Measurements from ENCODE around the gene DNAJC3. TPM values are rescaled to one million over a fixed set of nuclear protein-coding genes. Genes with fewer than 3 reads are reported as not detected.

DNAJC3 gene
- total RNA-seq, 2 experiments from 2014 or later, result 17.6 to 17.7 TPM

GRCh38 chr13:95805921-95806320, 129.0 kb downstream of the DNAJC3 start:
- Histone ChIP-seq H3K27me3 (ENCODE audit: control insufficient read depth in 1 of 2, insufficient read depth in 2 of 2, low read length in 2 of 2) (peaks cover 0 to 8% of the 10 kb centered on the region in 2 experiments), H3K4me1 (ENCODE audit: insufficient read depth, low read length) (no peaks in the 10 kb centered on the region), H3K9me3 (ENCODE audit: control insufficient read depth in 1 of 2, insufficient read depth in 1 of 2, low read length in 2 of 2) (peaks cover 5 to 9% of the 10 kb centered on the region in 2 experiments), H3K36me3 (ENCODE audit: insufficient read depth, low read length) (no peaks in the 10 kb centered on the region), H3K27ac (ENCODE audit: low read depth in 1 of 2, low read length in 2 of 2) (no peak overlapping the region), H3K4me3 (ENCODE audit: low read length) (no peak overlapping the region)
- Mint-ChIP-seq H3K27me3 (peaks cover 40% of the 10 kb centered on the region), H3K9me3 (peaks cover 12% of the 10 kb centered on the region), H3K36me3 (ENCODE audit: low read depth) (no peaks in the 10 kb centered on the region), H3K4me1 (ENCODE audit: low read depth) (no peaks in the 10 kb centered on the region), H3K4me3 (no peak overlapping the region), H3K27ac (no peak overlapping the region)
- DNase-seq, result no peak
- ATAC-seq (ENCODE audit: poor library complexity), result no peak
- CTCF ChIA-PET, result no interaction called here
- POLR2A ChIA-PET, result interaction anchor here (0.6 kb wide), 1 partner anchor 82 kb away, joined by 3 read pairs; no protein-coding TSS in a partner anchor
- no peak for TF ChIP-seq CTCF (IDR thresholded peaks at IDR 0.05)
- intact Hi-C loops (cut with DNase I, micrococcal nuclease), result no loop called here

GRCh38 chr13:95809429-95809828, 132.5 kb downstream of the DNAJC3 start:
- CTCF ChIA-PET, result interaction anchor here (0.5 kb wide), 1 partner anchor 45 kb away, joined by 3 read pairs; no protein-coding TSS in a partner anchor
- no peak overlapping the region for H3K4me3 Mint-ChIP-seq
- ATAC-seq (ENCODE audit: poor library complexity), result no peak

GRCh38 chr13:95813139-95813538, 136.2 kb downstream of the DNAJC3 start:
- H3K4me1 ChIP-seq (ENCODE audit: insufficient read depth, low read length), result no peaks in the 10 kb centered on the region
- peaks cover 13 to 30% of the 10 kb centered on the region in 2 experiments for H3K9me3 ChIP-seq (ENCODE audit: control insufficient read depth in 1 of 2, insufficient read depth in 1 of 2, low read length in 2 of 2)
- DNase-seq, result no peak
- ChIA-PET POLR2A (no interaction called here), CTCF (interaction anchor here (1.1 kb wide), 1 partner anchor 21 kb away, joined by 4 read pairs; no protein-coding TSS in a partner anchor)
- H3K27ac ChIP-seq (ENCODE audit: low read depth in 1 of 2, low read length in 2 of 2), result no peak overlapping the region
- Mint-ChIP-seq H3K4me3 (no peak overlapping the region), H3K27ac (no peak overlapping the region), H3K36me3 (ENCODE audit: low read depth) (no peaks in the 10 kb centered on the region), H3K27me3 (peaks cover 31% of the 10 kb centered on the region), H3K9me3 (peaks cover 16% of the 10 kb centered on the region), H3K4me1 (ENCODE audit: low read depth) (no peaks in the 10 kb centered on the region)
- no peak overlapping the region for H3K4me3 ChIP-seq (ENCODE audit: low read length)
- intact Hi-C loops (cut with DNase I, micrococcal nuclease), result no loop called here
- no peaks in the 10 kb centered on the region for H3K36me3 ChIP-seq (ENCODE audit: insufficient read depth, low read length)
- ATAC-seq (ENCODE audit: poor library complexity), result no peak
- no peak for TF ChIP-seq CTCF (IDR thresholded peaks at IDR 0.05)
- H3K27me3 ChIP-seq (ENCODE audit: control insufficient read depth in 1 of 2, insufficient read depth in 2 of 2, low read length in 2 of 2), result peaks cover 3 to 4% of the 10 kb centered on the region in 2 experiments

More at GRCh38 chr13:95809429-95809828, 132.5 kb downstream of the DNAJC3 start:
- no peaks in the 10 kb centered on the region for H3K4me1 ChIP-seq (ENCODE audit: insufficient read depth, low read length)
- no peaks in the 10 kb centered on the region for H3K36me3 Mint-ChIP-seq (ENCODE audit: low read depth)
- no peak for DNase-seq
- H3K27me3 Mint-ChIP-seq, result peaks cover 39% of the 10 kb centered on the region
- H3K27ac ChIP-seq (ENCODE audit: low read depth in 1 of 2, low read length in 2 of 2), result no peak overlapping the region
- H3K36me3 ChIP-seq (ENCODE audit: insufficient read depth, low read length), result no peaks in the 10 kb centered on the region
- peaks cover 4 to 5% of the 10 kb centered on the region in 2 experiments for H3K27me3 ChIP-seq (ENCODE audit: control insufficient read depth in 1 of 2, insufficient read depth in 2 of 2, low read length in 2 of 2)
- TF ChIP-seq CTCF (IDR thresholded peaks at IDR 0.05), result no peak
- no peak overlapping the region for H3K4me3 ChIP-seq (ENCODE audit: low read length)
- peaks cover 13 to 27% of the 10 kb centered on the region in 2 experiments for H3K9me3 ChIP-seq (ENCODE audit: control insufficient read depth in 1 of 2, insufficient read depth in 1 of 2, low read length in 2 of 2)
- intact Hi-C loops (cut with DNase I, micrococcal nuclease), result no loop called here
- H3K4me1 Mint-ChIP-seq (ENCODE audit: low read depth), result no peaks in the 10 kb centered on the region
- no peak overlapping the region for H3K27ac Mint-ChIP-seq
- peaks cover 17% of the 10 kb centered on the region for H3K9me3 Mint-ChIP-seq
- POLR2A ChIA-PET, result no interaction called here

Measured in CD4-positive, alpha-beta T cell (primary cell).